GM21360 (cell line): ENCODE data around the gene SEPTIN8.

Experiments
- ATAC-seq: cut with Tn5 transposase; IDR thresholded peaks from one replicate; pipeline ENCODE4 v1.9.1; 2021; ENCODE audit warnings: mild to moderate bottlenecking, moderate library complexity; ENCODE audit not compliant: unreplicated experiment

Gene SEPTIN8

GRCh38 chr5:132766020-132766805 lies 10.8 kb downstream of the SEPTIN8 start:
- ATAC-seq = no peak

GRCh38 chr5:132765311-132766019 lies 11.6 kb downstream of the SEPTIN8 start:
- no peak for ATAC-seq

DNA sequence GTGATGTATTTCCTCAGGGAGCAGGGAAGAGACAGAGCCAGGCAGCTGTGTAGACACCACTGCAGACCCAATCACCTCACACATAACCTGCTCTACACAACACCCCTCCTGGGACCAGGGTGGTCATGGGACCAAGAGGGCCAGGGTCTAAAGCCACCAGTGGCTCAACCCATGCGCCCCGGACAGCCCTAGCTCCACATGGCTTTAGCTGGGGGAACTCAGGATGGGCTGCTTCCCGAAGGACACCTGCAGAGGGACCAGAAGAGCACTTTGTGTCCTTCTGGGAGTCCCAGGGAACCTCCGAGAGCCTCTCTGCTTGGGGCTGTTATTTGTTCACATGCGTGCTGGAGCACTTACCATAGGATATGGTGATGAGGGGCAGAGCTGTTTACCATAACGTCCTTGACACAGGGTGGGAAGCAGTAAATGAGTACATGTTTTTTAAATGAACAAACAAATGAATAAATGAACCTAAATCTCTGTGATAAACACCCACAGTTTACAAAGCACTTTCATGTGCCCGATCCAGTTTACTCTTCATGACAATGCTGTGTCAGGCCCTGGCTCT lies 12.3 kb downstream of the SEPTIN8 start:
- ATAC-seq = no peak

GRCh38 chr5:132764051-132764450 lies 13.0 kb downstream of the SEPTIN8 start:
- ATAC-seq = no peak

DNA sequence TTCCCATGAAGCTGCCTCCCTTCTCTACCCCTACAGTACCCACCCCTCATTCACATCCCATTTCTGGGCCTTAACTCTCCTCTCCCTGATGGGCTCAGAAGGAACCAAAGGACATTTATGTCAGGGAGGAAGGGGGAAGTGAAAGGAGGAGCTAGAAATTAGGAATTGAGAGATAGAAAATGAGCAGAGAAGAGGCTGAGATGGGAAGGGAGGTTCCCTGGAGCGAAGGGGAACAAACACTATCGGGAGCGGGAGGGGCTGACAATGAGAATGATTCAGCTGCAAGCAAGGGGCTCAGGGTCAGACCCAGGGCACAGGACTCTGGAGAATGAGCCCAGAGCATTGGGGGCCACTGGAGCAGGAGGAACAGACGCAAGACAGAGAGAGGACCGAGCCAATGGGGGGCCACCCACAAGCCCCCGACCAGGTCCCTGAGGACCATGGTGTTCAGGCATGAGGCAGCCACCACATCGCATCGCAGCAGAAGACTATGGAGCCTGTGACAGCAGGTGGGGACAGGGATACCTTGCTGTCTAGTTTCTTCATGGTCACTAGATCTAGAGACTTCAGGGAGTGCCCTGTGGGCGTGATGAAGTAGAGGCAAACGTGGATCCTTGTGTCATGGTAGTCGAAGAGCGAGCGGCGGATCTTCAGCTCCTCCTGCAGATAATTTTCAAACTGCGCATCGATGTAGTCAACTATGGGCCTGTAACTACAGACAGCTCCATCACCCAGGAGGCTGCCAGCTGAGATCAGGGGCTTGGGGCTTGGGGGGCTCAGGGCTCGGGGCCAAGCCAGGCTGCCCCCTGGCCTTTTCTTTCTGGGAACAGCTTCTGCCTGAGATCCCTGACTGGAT lies 13.6 kb downstream of the SEPTIN8 start:
- ATAC-seq = no peak

GRCh38 chr5:132762246-132763000 lies 14.6 kb downstream of the SEPTIN8 start:
- ATAC-seq = no peak

- no peak for ATAC-seq
Observed at GRCh38 chr5:132761321-132762240, 15.5 kb downstream of the SEPTIN8 start.

GRCh38 chr5:132760601-132761317 lies 16.3 kb downstream of the SEPTIN8 start:
- no peak for ATAC-seq

DNA sequence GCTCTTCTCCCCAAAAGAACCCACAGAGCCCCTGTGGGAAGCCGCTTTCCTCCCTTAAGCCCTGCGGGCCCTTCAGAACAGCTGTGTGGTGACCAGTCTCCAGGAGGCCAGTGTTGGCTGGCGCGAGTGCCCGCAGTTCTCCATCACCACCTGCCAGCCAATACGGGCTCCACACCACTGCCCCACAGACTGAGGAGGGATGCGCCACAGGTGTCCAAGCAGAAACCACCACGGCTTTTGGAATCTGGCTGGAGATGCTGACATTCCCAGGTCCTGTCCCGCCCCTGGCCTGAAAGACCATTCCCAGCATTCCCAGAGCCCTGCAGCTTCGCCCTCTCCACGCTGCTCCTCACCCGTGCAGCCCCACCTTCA lies 17.0 kb downstream of the SEPTIN8 start:
- ATAC-seq = no peak

DNA sequence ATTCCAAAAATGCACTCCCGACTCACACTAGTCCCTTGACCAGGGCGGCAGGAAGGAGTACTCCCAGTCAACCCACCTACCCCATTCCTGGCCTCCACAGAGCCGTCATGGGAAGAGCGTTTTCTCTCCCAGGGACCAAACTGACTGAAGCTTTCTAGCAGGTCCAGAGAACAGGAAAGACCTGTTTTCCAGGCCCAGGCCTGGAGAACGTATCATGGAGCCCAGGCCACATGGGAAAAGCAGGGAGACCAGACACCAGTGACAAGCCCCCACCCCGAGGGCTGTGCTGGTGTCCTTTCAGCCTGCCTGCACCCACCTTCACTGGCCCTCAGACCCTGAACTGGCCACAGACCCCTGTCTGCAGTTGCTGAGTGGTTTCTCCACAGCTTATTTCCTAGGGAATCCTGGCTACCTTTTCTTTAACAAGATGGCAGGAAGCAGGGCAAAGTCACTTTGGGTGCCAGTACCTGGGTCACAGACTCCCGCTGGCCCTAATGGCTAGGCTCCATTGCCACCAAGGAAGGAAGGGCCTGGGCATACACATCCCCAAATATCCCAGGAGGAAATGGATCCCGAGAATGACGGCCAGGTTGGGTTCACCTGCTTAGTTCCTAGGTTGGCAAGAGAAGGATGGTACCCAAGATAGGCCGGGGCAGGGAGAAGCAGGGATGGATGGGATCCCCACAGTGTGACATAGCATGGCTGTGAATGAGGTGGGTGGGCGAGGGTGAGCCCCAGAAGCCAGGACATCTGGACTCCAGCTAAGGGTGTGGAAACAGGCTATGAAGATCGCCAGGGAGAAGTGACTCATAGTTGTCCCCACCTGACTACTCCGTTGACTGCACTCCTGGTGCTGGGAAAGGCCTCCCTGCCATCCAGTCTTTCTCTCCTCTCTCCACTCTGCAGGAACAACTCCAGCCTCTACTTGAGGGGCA lies 17.7 kb downstream of the SEPTIN8 start:
- no peak for ATAC-seq

GRCh38 chr5:132758451-132758850 lies 18.6 kb downstream of the SEPTIN8 start:
- no peak for ATAC-seq

DNA sequence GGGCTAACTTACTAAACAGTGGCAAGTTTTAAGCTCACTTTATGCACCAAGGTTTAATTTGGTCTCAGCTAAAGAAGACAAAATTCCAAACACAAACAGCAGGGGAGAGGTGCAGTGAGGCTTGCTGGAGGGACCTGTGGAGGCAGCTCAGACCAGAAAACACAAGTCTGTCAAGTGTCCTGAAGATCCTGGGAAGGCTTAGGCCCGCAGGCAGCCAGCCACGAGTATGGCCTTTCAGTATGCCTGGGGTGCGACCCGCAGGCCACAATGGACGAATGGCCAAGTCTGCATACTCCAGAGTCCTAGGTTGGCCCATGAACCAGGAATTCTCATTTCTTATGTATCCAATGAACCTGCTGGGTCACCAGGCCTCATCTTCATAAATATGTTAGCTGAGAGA lies 20.5 kb downstream of the SEPTIN8 start:
- no peak for ATAC-seq

DNA sequence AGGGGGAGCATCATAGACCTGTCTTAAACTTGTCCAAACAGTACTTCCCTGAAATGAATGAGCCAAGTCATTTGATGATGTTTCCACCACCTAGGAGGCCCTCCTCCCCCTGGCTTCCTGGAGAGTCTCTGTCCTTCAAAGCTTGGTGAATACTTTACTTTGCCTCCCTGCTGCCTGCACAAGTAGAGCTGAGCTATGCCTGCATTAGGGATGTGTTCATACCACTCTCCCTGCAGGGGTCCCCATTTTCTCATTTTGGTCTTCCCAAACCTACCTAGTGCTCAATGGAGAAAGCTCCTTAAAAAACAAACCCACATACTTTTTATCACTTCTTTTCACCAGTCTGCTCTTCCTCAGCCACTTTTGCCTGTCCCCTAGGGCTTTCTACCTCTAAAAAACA lies 22.1 kb downstream of the SEPTIN8 start:
- ATAC-seq = no peak

- no peak for ATAC-seq
Observed at GRCh38 chr5:132754111-132754510, 22.9 kb downstream of the SEPTIN8 start.

DNA sequence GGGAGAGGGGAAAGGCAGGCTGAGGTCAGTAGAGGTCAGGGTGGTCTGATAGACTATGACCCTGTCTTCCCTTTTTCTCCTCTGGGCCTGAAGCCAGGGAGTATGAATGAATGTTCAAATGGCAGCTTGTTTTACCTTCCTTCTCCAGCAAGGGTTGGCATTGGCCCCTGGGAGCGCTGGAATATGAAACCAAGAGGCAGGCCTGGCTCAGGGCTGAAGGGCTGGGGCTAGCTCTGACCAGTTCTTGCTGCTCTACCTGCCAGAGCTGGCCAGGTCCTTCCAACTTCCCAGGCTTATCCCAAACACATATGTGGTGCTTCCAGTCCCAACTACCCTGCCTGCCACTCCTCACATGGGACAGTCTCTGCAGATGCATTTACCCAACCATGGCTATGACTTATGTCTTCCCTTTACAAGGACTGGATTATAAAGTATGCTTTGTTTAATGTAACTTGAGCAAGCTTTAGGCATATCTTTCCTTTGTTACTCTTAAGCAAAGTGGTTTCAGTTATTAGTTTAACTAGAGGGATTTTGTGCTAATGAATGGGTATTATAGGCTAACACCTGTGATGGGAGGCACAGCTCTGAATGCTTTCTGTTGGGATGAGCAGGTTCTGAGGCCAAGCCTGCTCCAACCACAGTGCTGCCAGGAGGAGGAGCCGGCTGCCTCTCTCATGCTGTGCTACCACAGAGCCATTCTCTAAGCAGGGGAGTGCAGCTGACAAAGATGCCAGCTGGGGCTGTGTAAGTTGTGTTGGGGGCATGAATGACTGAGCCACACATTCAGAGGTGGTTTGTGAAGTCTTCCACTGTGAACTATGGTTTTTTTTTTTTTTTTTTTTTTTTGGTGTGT lies 23.7 kb downstream of the SEPTIN8 start:
- ATAC-seq = no peak

- no peak for ATAC-seq
Observed at GRCh38 chr5:132752581-132753125, 24.4 kb downstream of the SEPTIN8 start.
